ENCODE results near the gene MYMX.

GRCh38 chr6:44243345-44243744 is 26.6 kb downstream of the MYMX start:
- TF ChIP-seq PATZ1 (CRISPR knock-in tag; IDR thresholded peaks at IDR 0.05; ENCODE audit: borderline replicate concordance) (no peak), PPARA (CRISPR knock-in tag; IDR thresholded peaks at IDR 0.05; ENCODE audit: borderline replicate concordance) (no peak), RARB (CRISPR knock-in tag; IDR thresholded peaks at IDR 0.05) (no peak), ZC3H10 (CRISPR knock-in tag; IDR thresholded peaks at IDR 0.05) (no peak), ZFP3 (CRISPR knock-in tag; IDR thresholded peaks at IDR 0.05) (no peak), ZNF70 (CRISPR knock-in tag; IDR thresholded peaks at IDR 0.05) (no peak), ZNF8 (CRISPR knock-in tag; IDR thresholded peaks at IDR 0.05) (no peak), TCF4 (CRISPR knock-in tag; IDR thresholded peaks at IDR 0.05; ENCODE audit: borderline replicate concordance) (no peak)
